HG03108 (cell line): ENCODE measurements around the gene FBLN7.
"Not testable (repeated sequence)": the region's sequence is repeated elsewhere in the genome, so short reads cannot be mapped to it uniquely, and the experiment has no call there.

Experiments used
- ATAC-seq: cut with Tn5 transposase; IDR thresholded peaks from one replicate; pipeline ENCODE4 v1.9.1; 2021; ENCODE audit warnings: moderate library complexity; ENCODE audit not compliant: unreplicated experiment

The FBLN7 gene

DNA sequence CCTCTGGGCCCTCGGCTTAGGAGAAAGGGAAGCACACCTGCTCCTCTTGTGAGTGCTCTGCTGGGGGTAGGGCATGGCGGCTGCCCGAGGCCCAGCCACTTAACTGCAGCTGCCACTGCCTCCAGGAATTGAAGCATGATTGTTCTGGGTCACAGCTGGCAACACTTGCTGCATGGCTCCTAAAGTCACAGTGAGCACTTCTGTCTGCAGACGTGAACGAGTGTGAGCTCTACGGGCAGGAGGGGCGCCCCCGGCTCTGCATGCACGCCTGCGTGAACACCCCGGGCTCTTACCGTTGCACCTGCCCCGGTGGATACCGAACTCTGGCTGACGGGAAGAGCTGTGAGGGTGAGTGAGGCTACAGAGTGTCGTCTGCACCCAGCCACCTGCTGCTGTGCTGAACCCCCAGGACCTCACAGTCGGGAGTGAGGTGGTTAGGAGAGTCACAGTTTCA lies 44.4 kb downstream of the FBLN7 start:
- ATAC-seq = no peak

DNA sequence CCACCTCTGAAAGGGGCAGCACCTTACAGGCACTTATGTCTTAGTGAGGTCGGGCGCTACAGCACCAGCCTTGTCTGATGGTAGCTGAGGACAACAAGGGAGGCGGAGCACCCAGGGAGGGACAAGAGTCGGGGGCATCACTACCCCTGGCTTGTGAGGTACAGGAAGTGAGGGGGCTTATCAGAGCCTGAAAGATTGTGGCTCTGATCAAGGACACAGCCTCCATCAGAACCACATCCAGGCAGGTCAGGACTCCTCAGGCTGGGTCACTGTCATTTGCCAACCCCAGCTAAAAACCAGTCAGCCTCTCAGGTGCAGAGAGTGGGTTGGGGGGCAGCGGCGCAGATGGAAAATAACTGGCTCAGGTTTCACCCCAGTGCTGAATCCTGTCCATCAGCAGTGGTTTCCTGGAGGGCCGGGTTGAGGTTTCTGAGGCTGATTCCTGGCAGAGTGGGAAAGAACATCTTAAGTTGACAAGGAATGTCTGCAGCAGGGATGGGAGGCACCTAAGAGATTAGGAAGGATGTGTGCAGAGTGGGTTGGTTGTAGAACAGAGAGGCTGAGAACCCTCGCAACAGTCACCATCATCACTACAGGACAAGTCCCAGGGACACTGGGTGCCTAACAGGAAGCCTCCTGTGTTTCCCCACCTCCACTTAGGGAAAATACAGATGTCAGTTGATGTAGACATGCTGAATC lies 45.3 kb downstream of the FBLN7 start:
- ATAC-seq = no peak

GRCh38 chr2:112184121-112184520 lies 45.9 kb downstream of the FBLN7 start:
- no peak for ATAC-seq

DNA sequence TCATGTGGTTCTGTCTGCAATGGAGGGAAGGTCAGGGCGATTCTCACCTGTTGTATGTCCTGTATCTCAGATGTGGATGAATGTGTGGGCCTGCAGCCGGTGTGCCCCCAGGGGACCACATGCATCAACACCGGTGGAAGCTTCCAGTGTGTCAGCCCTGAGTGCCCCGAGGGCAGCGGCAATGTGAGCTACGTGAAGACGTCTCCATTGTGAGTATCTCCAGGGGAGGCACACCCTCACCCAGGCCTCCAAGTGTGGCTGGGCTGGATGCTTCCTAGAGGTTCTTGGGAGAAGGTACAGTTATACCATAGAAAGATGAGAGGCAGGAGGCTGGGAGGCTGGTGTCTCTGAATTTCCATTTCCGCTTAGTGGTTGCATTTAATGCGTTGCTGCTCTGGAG lies 46.9 kb downstream of the FBLN7 start:
- ATAC-seq = no peak

GRCh38 chr2:112187046-112187715 lies 49.0 kb downstream of the FBLN7 start:
- ATAC-seq = no peak

- ATAC-seq = no peak
Observed at GRCh38 chr2:112187805-112188596, 49.8 kb downstream of the FBLN7 start.

DNA sequence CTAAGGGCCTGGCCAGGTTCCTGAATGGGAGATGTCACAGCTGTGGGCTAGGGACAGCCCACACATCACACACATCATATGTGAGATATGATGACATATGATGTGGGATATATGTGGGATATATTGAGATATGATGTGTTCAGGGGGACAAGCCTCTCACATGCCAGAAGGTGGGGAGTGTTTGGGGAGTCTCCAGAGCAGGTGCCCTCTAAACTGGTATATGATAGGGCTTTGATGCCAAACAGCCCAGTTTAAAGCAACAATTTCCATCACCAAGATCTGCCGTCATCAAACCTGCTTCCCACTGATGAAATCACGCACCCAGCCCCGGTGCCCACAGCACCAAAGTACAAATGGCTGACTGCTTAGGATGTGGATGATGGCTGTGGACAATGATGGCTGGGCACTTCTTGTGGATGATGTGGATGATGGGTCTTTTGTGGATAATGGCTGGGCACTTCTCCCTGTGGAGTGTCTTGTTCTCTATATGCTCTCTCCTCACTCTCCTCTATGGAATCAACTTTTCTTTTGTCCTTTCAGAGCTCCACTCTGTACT lies 50.9 kb downstream of the FBLN7 start:
- no peak for ATAC-seq

DNA sequence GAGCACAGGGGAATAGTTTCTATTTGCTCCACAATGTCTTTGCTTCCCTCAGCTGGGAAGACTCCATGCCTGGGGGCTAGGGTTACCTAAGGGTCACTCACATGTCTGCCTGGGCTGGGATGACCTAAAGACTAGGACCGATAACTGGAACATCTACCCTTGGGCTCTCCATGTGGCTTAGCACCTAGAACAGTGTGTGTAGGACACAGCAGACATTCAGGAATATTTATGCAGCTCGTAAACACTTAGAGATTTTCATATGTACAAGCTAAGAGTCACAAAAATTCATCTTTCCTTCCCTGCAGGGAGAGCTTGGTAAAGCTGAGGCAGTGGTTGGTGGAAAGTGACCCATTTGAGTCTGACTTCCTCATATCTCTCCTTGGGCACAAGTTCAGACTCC lies 55.8 kb downstream of the FBLN7 start:
- no peak for ATAC-seq

DNA sequence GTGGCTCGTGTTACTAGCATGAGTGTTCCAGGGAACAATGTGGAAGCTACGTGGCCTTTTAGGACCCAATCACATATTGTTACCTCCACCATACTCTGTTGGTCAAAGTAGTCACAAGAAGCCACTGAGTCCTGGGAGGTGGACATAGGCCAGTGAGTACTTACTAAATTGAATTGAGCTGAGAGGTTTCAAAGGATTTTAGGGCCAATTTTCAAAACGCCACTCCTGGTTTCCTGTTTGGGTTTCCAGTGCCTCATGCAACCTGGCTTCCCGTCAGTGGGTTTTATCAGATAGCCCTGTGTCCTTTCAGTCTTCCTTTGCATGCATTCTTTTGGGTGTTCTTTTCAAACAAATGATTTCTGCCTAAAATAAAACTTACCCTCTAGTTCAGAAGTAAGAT lies 56.3 kb downstream of the FBLN7 start:
- no peak for ATAC-seq

DNA sequence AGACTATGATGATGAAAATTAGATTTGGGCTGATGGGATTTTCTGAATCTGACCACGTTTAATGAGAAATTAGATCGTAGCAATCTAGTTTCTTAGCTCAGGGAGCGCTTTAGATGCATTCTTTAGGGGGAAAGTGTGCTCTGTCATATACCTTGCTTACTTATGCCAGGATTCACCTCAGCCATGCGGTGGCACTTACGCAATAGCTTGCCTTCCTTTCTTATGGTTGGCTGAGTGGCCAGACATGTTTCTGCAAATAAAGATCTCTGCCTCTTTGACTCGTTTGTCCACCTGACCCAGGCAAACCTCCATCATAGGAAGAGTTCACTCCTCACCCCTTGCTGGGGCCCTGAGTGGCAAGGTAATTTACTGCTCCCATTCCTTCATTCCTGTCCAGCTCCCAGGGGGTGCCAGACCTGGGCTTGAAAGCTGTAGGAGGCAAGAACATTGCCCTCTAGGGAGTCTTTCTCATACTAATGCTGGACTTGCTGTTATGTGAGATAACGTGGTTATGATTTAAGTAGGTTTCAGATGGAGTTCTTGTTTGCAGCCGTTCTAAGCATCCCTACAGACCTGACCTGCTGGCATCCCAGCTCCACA lies 57.1 kb downstream of the FBLN7 start:
- no peak for ATAC-seq

DNA sequence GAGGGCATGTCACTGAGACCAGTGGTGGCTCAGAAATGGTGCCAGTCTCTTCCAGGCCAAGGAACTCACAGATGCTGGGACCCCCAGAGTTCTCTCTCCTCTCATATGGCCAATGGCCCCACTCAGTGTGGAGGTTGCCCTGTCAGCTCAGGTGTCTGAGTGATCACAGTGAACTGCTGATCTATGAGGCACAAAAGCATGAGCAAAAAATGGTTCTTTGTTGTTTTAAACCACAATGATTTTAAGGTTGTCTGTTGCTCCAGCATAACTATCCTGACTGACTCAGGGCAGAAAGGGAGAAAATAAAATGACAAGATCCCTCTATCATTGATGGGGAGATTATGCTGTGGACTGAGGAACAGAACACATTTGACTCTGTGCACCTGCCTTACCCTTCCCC lies 57.8 kb downstream of the FBLN7 start:
- ATAC-seq = no peak

- ATAC-seq = no peak
Observed at GRCh38 chr2:112197868-112198267, 59.7 kb downstream of the FBLN7 start.

DNA sequence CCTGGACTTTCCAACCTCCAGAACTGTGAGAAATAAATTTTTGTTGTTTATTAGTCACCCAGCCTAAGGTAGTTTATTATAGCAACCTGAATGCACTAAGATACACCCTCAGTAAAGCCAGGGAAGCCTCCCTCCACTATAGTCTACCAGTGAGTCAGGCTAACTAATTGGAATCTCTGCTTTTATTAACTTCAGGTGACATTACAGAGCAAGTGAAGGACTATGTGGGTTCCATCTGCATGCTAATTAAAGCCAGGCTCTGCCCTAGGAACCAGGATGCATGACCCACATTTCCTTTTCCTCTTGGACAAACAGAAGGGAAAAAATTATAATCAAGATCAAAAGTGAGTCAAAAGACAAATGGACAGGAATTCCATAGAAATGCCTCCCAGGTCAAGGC lies 60.6 kb downstream of the FBLN7 start:
- ATAC-seq = no peak

DNA sequence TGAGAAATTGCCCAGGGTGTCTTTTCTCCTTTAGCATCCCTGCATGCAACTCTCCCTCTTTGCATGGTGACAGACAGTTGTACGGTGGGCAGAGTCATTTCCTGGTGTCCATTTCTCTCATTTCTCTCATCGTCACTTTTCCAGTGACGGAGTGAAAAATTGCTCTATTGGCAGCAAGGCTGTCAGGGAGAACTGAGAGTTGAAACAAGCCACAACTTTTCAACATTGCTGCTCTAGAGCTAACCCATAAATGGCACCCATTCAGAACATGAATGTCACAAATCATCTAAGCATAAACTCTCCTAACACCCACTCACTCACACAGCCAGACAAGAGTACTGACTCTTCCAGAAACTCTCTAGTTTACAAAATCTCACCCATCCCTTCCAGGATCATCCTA lies 61.0 kb downstream of the FBLN7 start:
- ATAC-seq = no peak

DNA sequence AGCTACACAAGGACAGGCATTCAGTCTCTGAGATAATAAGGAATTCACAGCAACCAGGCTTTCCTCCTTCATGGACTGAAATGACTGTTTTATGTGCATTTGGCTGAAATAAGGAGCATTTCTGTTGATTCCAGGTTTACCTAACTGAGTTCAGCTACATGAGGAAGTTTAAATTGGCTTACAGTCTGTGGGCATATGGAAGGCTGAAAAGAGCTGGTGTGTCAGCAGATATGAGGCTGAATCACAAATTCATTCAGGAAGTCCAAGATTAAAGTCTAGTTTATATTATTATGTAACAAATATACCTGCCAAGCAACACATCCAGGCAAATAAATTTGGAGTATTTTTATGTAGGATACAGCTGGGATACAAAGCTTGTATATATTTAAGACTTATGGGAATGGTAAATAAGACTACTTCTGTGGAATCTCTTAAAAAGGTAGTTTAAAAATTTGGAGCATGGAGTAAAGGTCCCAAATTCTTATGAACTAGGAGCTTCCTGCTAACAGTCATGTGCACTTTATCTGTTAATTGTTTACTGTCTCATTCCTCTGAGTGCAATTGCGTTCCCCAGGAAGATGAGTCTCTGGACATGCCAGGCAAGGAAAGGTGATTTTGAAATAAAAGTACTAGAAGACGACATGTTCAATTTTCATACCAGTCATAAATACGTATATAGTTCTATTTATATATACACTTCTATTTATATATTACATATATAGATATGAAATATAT lies 63.7 kb downstream of the FBLN7 start:
- no peak for ATAC-seq

- no peak for ATAC-seq
Observed at GRCh38 chr2:112204411-112204810, 66.2 kb downstream of the FBLN7 start.

DNA sequence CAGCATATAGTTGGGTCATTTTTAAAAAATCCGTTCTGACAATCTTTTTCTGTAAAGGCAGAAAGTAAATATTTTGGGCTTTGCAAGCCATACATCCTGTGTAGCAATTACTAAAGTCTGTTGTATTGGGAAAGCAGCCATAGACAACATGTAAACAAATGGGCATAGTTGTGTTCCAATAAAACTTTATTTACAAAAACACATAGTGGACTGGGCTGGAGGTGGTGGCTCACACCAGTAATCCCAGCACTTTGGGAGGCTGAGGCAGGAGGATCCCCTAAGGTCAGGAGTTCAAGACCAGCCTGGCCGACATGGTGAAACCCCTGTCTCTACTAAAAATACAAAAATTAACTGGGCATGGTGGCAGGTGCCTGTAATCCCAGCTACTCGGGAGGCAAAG lies 69.7 kb downstream of the FBLN7 start:
- not testable (repeated sequence) for ATAC-seq

- no peak for ATAC-seq
Observed at GRCh38 chr2:112216167-112216566, 78.0 kb downstream of the FBLN7 start.

- no peak for ATAC-seq
Observed at GRCh38 chr2:112217854-112218253, 79.7 kb downstream of the FBLN7 start.

DNA sequence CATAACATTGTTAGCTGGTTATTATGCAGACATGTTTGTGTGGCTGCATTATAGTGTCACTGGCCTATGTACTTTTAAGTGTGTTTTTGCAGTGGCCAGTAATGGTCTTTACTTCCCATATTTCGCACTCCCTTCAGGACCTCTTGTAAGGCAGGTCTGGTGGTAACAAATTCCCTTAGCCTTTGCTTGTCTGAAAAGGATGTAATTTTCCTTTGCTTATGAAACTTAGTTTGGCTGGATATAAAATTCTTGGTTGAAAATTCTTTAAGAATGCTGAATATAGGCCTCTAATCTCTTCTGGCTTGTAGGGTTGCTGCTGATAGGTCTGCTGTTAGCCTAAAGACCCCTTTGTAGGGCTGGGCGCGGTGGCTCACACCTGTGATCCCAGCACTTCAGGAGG lies 82.0 kb downstream of the FBLN7 start:
- no peak for ATAC-seq

- ATAC-seq = no peak
Observed at GRCh38 chr2:112220831-112221230, 82.6 kb downstream of the FBLN7 start.
